ENCODE measurements around the gene ARHGEF9. TPM values are rescaled to one million over a fixed set of nuclear protein-coding genes. Genes with fewer than 3 reads are reported as not detected.

Gene ARHGEF9
- total RNA-seq, 1 experiment from 2014 or later, result 7.5 TPM

- in situ Hi-C loops (cut with HindIII; ENCODE audit: low pct_unique_long_range_greater_than_20kb, low sequenced_read_pairs), result no loop called here
- peak; percentile 1 for DNase-seq (ENCODE audit: low read depth, low spot score)
Measured at GRCh38 chrX:63754136-63754859, 30.7 kb downstream of the ARHGEF9 start.

- DNase-seq (ENCODE audit: low read depth, low spot score), result peak; percentile 83
- in situ Hi-C loops (cut with HindIII; ENCODE audit: low pct_unique_long_range_greater_than_20kb, low sequenced_read_pairs), result no loop called here
Measured at GRCh38 chrX:63751481-63751880, 33.5 kb downstream of the ARHGEF9 start.

- in situ Hi-C loops (cut with HindIII; ENCODE audit: low pct_unique_long_range_greater_than_20kb, low sequenced_read_pairs), result no loop called here
- peak; percentile 6 for DNase-seq (ENCODE audit: low read depth, low spot score)
Measured at GRCh38 chrX:63750811-63751210, 34.2 kb downstream of the ARHGEF9 start.

GRCh38 chrX:63747331-63747730, 37.7 kb downstream of the ARHGEF9 start:
- DNase-seq (ENCODE audit: low read depth, low spot score), result no peak
- in situ Hi-C loops (cut with HindIII; ENCODE audit: low pct_unique_long_range_greater_than_20kb, low sequenced_read_pairs), result no loop called here

GRCh38 chrX:63746715-63747114, 38.3 kb downstream of the ARHGEF9 start:
- in situ Hi-C loops (cut with HindIII; ENCODE audit: low pct_unique_long_range_greater_than_20kb, low sequenced_read_pairs), result no loop called here
- no peak for DNase-seq (ENCODE audit: low read depth, low spot score)

GRCh38 chrX:63746278-63746677, 38.7 kb downstream of the ARHGEF9 start:
- DNase-seq (ENCODE audit: low read depth, low spot score), result no peak
- in situ Hi-C loops (cut with HindIII; ENCODE audit: low pct_unique_long_range_greater_than_20kb, low sequenced_read_pairs), result no loop called here

- in situ Hi-C loops (cut with HindIII; ENCODE audit: low pct_unique_long_range_greater_than_20kb, low sequenced_read_pairs), result no loop called here
- no peak for DNase-seq (ENCODE audit: low read depth, low spot score)
Measured at GRCh38 chrX:63744850-63745394, 40.1 kb downstream of the ARHGEF9 start.

GRCh38 chrX:63743596-63743995, 41.4 kb downstream of the ARHGEF9 start:
- no peak for DNase-seq (ENCODE audit: low read depth, low spot score)

GRCh38 chrX:63740382-63740781, 44.6 kb downstream of the ARHGEF9 start:
- in situ Hi-C loops (cut with HindIII; ENCODE audit: low pct_unique_long_range_greater_than_20kb, low sequenced_read_pairs), result no loop called here
- no peak for DNase-seq (ENCODE audit: low read depth, low spot score)

More at GRCh38 chrX:63743596-63743995, 41.4 kb downstream of the ARHGEF9 start:
- in situ Hi-C loops (cut with HindIII; ENCODE audit: low pct_unique_long_range_greater_than_20kb, low sequenced_read_pairs), result no loop called here

GRCh38 chrX:63739885-63740284, 45.1 kb downstream of the ARHGEF9 start:
- in situ Hi-C loops (cut with HindIII; ENCODE audit: low pct_unique_long_range_greater_than_20kb, low sequenced_read_pairs), result no loop called here
- no peak for DNase-seq (ENCODE audit: low read depth, low spot score)

GRCh38 chrX:63738696-63739095, 46.3 kb downstream of the ARHGEF9 start:
- in situ Hi-C loops (cut with HindIII; ENCODE audit: low pct_unique_long_range_greater_than_20kb, low sequenced_read_pairs), result no loop called here
- no peak for DNase-seq (ENCODE audit: low read depth, low spot score)

- in situ Hi-C loops (cut with HindIII; ENCODE audit: low pct_unique_long_range_greater_than_20kb, low sequenced_read_pairs), result no loop called here
- no peak for DNase-seq (ENCODE audit: low read depth, low spot score)
Measured at GRCh38 chrX:63737131-63737921, 47.7 kb downstream of the ARHGEF9 start.

GRCh38 chrX:63735882-63736281, 49.1 kb downstream of the ARHGEF9 start:
- in situ Hi-C loops (cut with HindIII; ENCODE audit: low pct_unique_long_range_greater_than_20kb, low sequenced_read_pairs), result no loop called here
- no peak for DNase-seq (ENCODE audit: low read depth, low spot score)

- in situ Hi-C loops (cut with HindIII; ENCODE audit: low pct_unique_long_range_greater_than_20kb, low sequenced_read_pairs), result no loop called here
- no peak for DNase-seq (ENCODE audit: low read depth, low spot score)
Measured at GRCh38 chrX:63720293-63720692, 64.7 kb downstream of the ARHGEF9 start.

- in situ Hi-C loops (cut with HindIII; ENCODE audit: low pct_unique_long_range_greater_than_20kb, low sequenced_read_pairs), result no loop called here
- DNase-seq (ENCODE audit: low read depth, low spot score), result no peak
Measured at GRCh38 chrX:63719633-63720032, 65.4 kb downstream of the ARHGEF9 start.

GRCh38 chrX:63718010-63718694, 66.9 kb downstream of the ARHGEF9 start:
- in situ Hi-C loops (cut with HindIII; ENCODE audit: low pct_unique_long_range_greater_than_20kb, low sequenced_read_pairs), result no loop called here
- no peak for DNase-seq (ENCODE audit: low read depth, low spot score)

GRCh38 chrX:63713526-63713925, 71.5 kb downstream of the ARHGEF9 start:
- in situ Hi-C loops (cut with HindIII; ENCODE audit: low pct_unique_long_range_greater_than_20kb, low sequenced_read_pairs), result no loop called here
- no peak for DNase-seq (ENCODE audit: low read depth, low spot score)

- no peak for DNase-seq (ENCODE audit: low read depth, low spot score)
- in situ Hi-C loops (cut with HindIII; ENCODE audit: low pct_unique_long_range_greater_than_20kb, low sequenced_read_pairs), result no loop called here
Measured at GRCh38 chrX:63708801-63709200, 76.2 kb downstream of the ARHGEF9 start.
